GM06990 (cell line): ENCODE results near the gene ERVMER34-1.

Experiments
- DNase-seq: peaks from one replicate; pipeline ENCODE4 v3.0.0-alpha.2; 2011; ENCODE audit not compliant: insufficient read length; ENCODE audit errors: extremely low read depth
- H3K27me3 ChIP-seq: replicated peaks from 2 replicates; pipeline ENCODE4 v1.6.0; 2011; ENCODE audit warnings: low read length; ENCODE audit not compliant: control insufficient read depth, insufficient read depth
- H3K36me3 ChIP-seq: 2 replicates; pipeline ENCODE4 v1.5.1; 2011; ENCODE audit warnings: low read length; ENCODE audit not compliant: control insufficient read depth, insufficient read depth
- H3K4me3 ChIP-seq: replicated peaks from 2 replicates; pipeline ENCODE4 v1.5.1; 2011; ENCODE audit warnings: low read depth, mild to moderate bottlenecking, control low read depth, low read length
- TF ChIP-seq, protein P1 (sequence below): IDR thresholded peaks from 2 replicates; pipeline ENCODE4 v1.5.1; 2011; ENCODE audit warnings: low read length, control low read depth, mild to moderate bottlenecking, inconsistent platforms; ENCODE audit not compliant: insufficient read depth, poor library complexity, severe bottlenecking

Gene ERVMER34-1

DNA sequence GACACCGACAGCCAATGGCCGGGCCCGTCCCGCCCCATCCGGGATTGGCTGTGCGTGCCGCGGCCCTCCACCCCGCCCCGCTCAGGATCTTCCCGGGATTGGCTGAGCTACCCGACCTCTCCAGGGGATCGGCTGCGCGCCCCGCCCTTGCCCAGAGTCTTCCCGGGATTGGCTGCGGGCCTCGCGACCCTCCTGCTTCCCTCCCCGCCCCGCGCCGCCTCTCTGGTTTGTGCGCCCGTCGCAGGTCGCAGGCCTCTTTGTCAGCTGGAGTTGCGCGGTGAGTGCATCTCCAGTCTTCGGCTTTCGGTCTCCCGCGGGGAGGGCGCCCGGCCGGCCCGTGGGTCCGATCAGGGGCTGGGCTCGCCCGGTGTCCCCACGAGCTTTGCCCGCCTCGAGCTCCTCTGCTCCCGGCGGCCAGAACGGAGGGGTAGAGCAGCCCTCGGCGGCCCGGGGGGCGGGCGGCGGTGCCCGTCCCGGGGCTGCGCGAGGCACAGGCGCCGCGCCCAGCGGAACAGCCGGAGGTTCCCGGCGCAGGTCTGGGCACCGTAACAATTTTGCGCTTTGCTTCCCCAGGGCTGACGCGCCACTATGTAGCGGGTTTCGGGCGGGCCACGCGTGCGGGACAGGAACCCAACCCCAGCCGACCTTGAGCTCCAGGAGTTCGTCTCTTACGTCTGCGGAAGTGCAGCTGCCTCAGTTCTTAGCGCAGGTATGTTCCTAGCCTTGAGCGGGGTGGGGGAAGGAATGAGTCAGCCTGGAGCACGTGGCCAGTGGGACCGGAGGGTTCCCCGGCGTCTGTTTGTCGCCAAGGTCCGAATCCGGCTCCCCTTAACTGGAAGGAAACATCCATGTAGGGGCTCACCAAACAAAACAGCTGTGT, 38.7 kb downstream of the ERVMER34-1 start:
- H3K4me3 ChIP-seq, result peak overlapping the region; percentile 88
- DNase-seq, result peak; percentile 99
- peaks cover 10% of the 10 kb centered on the region for H3K36me3 ChIP-seq
- H3K27me3 ChIP-seq, result no peaks in the 10 kb centered on the region
- TF ChIP-seq, protein P1, sequence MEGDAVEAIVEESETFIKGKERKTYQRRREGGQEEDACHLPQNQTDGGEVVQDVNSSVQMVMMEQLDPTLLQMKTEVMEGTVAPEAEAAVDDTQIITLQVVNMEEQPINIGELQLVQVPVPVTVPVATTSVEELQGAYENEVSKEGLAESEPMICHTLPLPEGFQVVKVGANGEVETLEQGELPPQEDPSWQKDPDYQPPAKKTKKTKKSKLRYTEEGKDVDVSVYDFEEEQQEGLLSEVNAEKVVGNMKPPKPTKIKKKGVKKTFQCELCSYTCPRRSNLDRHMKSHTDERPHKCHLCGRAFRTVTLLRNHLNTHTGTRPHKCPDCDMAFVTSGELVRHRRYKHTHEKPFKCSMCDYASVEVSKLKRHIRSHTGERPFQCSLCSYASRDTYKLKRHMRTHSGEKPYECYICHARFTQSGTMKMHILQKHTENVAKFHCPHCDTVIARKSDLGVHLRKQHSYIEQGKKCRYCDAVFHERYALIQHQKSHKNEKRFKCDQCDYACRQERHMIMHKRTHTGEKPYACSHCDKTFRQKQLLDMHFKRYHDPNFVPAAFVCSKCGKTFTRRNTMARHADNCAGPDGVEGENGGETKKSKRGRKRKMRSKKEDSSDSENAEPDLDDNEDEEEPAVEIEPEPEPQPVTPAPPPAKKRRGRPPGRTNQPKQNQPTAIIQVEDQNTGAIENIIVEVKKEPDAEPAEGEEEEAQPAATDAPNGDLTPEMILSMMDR, result no peak

DNA sequence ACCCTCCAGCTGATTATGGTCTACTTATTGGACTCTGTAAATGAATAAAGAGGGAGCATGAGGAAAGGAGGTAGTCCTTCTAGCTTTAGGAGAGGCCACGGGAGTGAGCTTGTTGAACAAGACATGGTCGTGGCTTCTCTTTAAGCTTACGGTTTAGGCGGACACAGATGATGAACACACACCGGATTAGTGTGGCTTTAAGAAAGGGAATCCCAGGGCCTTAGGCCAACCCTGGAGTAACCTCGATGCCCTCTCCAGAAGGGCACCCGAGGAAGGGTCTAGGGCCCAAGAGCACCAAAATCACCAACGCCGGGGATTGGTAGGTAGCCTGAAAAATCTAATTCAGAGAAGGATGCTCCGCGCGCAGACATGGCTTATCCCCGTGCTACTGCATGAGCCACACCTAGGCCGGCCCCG, 39.4 kb downstream of the ERVMER34-1 start:
- H3K4me3 ChIP-seq, result peak overlapping the region; percentile 65
- no peak for DNase-seq
- H3K27me3 ChIP-seq, result no peaks in the 10 kb centered on the region
- TF ChIP-seq, protein P1, result no peak
- H3K36me3 ChIP-seq, result peaks cover 10% of the 10 kb centered on the region

DNA sequence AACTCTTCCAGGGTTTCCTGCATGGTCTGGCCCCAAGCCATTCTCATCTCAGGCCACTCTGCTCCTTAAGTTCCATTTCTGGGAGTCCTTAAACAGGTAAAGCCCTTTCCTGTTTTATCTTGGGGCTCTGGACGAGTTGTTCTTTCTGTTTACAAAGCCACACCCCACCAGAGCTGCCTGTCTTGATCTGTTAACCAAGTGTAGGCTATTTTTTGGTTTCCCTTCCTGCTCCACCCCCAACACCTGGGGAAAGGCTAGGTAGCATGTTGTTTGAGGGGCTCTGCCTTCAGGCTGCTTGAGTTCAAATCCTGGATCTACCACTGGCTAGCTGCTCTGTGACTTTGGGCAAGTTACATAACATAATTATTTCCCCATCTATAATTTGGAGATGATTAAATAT, 40.0 kb downstream of the ERVMER34-1 start:
- TF ChIP-seq, protein P1, result no peak
- Histone ChIP-seq H3K27me3 (no peaks in the 10 kb centered on the region), H3K36me3 (peaks cover 10% of the 10 kb centered on the region), H3K4me3 (peak overlapping the region; percentile 65)
- no peak for DNase-seq

DNA sequence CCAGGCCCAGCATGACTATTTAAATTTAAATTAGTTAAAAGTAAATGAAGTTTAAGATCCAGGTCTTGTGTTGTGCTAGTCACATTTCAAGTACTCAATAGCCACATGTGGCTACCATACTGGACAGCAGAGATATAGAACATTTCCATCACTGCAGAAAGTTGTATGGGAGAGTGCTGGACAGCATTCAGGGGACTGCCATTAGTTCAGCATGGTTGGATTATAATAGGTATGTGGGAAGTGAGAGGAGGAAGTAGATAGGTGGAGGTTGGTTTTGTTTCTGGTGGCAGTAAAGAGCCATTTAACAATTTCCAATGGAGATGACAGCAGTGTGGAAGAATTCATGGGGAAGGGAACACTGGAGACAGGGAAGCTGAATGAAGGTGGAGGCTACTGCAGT, 42.1 kb downstream of the ERVMER34-1 start:
- no peaks in the 10 kb centered on the region for H3K27me3 ChIP-seq
- TF ChIP-seq, protein P1, result no peak
- H3K4me3 ChIP-seq, result no peak overlapping the region
- DNase-seq, result no peak
- peaks cover 3% of the 10 kb centered on the region for H3K36me3 ChIP-seq

DNA sequence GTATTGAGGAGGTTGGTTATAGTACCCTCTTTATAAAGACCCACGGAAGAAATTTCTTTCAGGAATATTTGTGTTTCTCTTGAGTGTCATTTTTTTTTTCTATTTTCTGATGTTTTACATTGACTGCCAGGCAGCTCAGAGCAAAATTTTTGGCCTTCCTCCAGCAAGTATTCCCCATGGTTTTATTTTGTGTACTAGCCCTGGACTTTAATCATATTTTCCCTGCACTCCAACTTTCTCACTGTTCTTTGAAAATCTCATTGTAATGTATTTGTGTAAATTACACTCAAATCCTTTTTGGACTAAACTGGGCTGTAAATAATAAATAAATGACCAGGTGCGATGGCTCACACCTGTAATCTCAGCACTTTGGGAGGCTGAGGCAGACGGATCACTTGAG, 46.6 kb downstream of the ERVMER34-1 start:
- TF ChIP-seq, protein P1, result no peak
- Histone ChIP-seq H3K27me3 (no peaks in the 10 kb centered on the region), H3K36me3 (no peaks in the 10 kb centered on the region), H3K4me3 (no peak overlapping the region)
- DNase-seq, result no peak
